ENCODE data around the gene METTL8. TPM values are rescaled to one million over a fixed set of nuclear protein-coding genes. Genes with fewer than 3 reads are reported as not detected.

The METTL8 gene
- polyA plus RNA-seq, 3 donors, result 3.3 to 9.8 (median 6.9) TPM

DNA sequence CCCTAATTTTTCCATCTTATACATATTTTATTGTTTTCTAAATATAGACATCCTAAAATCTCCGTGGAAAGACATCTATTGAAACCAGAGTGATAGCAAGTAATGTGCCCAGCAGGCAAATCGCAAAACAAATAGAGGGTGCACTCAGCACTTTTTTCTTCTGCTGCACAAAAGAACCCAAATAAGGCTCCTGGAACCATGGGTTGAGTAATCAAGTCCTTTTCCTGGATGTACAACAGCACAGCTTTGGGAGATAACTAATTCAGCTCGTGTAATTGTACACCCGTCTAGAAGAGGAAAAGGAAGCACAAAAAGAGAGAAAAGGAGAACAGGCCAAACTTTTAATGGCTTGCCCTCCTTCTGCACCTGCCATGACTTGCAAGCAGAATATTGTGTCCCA is 146.2 kb downstream of the METTL8 start:
- Histone ChIP-seq H3K36me3 (replicated peaks in 1 of 2; ENCODE audit: control insufficient read depth in 1 of 2, insufficient read depth in 2 of 2, low read length in 2 of 2) (no peaks in the 10 kb centered on the region), H3K79me2 (ENCODE audit: insufficient read depth, low read length) (no peaks in the 10 kb centered on the region), H3K4me2 (replicated peaks; ENCODE audit: extremely low read depth, low read length, poor library complexity, severe bottlenecking) (no peak overlapping the region), H4K20me1 (ENCODE audit: insufficient read depth, low read length) (no peaks in the 10 kb centered on the region), H3K27me3 (ENCODE audit: control insufficient read depth in 2 of 2, insufficient read depth in 2 of 2, low read length in 2 of 2) (no peaks in the 10 kb centered on the region), H3K9me3 (replicated peaks in 1 of 2; ENCODE audit: control insufficient read depth in 1 of 2, insufficient read depth in 1 of 2, low read length in 2 of 2) (no peaks in the 10 kb centered on the region), H3K4me3 (replicated peaks in 1 of 3; ENCODE audit: low read depth in 2 of 3, low read length in 3 of 3) (no peak overlapping the region), H2AFZ (ENCODE audit: insufficient read depth, low read depth, low read length, poor library complexity, severe bottlenecking) (no peak overlapping the region), H3K4me1 (ENCODE audit: control insufficient read depth in 1 of 2, insufficient read depth in 2 of 2, low read length in 2 of 2) (no peaks in the 10 kb centered on the region), H3K9ac (ENCODE audit: insufficient read depth, low read length, poor library complexity, severe bottlenecking) (no peak overlapping the region), H3K27ac (ENCODE audit: low read depth in 1 of 2, low read length in 2 of 2) (no peak overlapping the region)
- Mint-ChIP-seq H3K27ac (no peak overlapping the region), H3K27me3 (ENCODE audit: low read depth in 3 of 3) (peaks cover 0 to 4% (median 0%) of the 10 kb centered on the region in 3 donors), H3K4me3 (no peak overlapping the region), H3K9me3 (no peaks in the 10 kb centered on the region), H3K36me3 (no peaks in the 10 kb centered on the region), H3K4me1 (peaks cover 5% of the 10 kb centered on the region)
- TF ChIP-seq, protein P1, sequence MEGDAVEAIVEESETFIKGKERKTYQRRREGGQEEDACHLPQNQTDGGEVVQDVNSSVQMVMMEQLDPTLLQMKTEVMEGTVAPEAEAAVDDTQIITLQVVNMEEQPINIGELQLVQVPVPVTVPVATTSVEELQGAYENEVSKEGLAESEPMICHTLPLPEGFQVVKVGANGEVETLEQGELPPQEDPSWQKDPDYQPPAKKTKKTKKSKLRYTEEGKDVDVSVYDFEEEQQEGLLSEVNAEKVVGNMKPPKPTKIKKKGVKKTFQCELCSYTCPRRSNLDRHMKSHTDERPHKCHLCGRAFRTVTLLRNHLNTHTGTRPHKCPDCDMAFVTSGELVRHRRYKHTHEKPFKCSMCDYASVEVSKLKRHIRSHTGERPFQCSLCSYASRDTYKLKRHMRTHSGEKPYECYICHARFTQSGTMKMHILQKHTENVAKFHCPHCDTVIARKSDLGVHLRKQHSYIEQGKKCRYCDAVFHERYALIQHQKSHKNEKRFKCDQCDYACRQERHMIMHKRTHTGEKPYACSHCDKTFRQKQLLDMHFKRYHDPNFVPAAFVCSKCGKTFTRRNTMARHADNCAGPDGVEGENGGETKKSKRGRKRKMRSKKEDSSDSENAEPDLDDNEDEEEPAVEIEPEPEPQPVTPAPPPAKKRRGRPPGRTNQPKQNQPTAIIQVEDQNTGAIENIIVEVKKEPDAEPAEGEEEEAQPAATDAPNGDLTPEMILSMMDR (IDR thresholded peaks at IDR 0.05), result no peak
- no peak for DNase-seq
- intact Hi-C loops (cut with micrococcal nuclease), result no loop called here
- 46% methylated on average over 4 of the region's 4 CpGs for WGBS (ENCODE audit: insufficient coverage)

DNA sequence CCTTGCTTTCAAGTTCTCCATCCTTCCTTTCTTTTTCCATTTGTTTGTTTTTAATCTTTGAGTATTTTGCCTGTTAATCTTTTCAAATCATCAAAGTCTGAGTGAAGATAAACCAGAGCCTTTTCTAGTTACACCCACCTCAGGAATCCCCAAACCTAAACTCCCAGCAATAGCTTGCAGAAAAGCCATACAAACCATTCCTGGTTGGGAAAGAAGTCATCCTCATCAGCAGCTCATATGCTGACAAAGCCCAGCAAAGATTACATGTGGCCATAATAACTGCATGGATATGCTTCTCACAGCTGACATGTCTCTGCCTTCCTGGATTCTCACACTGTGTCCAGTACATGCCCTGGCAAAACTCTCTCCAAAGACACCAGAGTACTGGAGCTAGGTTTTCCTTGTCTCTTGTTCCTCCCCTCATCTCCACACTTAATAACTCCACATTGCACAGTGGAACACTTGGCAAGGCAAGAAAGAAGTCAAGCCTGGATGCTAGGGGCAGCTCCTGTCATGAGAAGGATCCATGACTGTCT is 146.7 kb downstream of the METTL8 start:
- Histone ChIP-seq H3K4me1 (ENCODE audit: control insufficient read depth in 1 of 2, insufficient read depth in 2 of 2, low read length in 2 of 2) (no peaks in the 10 kb centered on the region), H3K27me3 (ENCODE audit: control insufficient read depth in 2 of 2, insufficient read depth in 2 of 2, low read length in 2 of 2) (no peaks in the 10 kb centered on the region), H3K36me3 (replicated peaks in 1 of 2; ENCODE audit: control insufficient read depth in 1 of 2, insufficient read depth in 2 of 2, low read length in 2 of 2) (no peaks in the 10 kb centered on the region), H4K20me1 (ENCODE audit: insufficient read depth, low read length) (no peaks in the 10 kb centered on the region), H3K79me2 (ENCODE audit: insufficient read depth, low read length) (no peaks in the 10 kb centered on the region), H3K4me3 (replicated peaks in 1 of 3; ENCODE audit: low read depth in 2 of 3, low read length in 3 of 3) (no peak overlapping the region), H3K27ac (ENCODE audit: low read depth in 1 of 2, low read length in 2 of 2) (no peak overlapping the region), H3K4me2 (replicated peaks; ENCODE audit: extremely low read depth, low read length, poor library complexity, severe bottlenecking) (no peak overlapping the region), H2AFZ (ENCODE audit: insufficient read depth, low read depth, low read length, poor library complexity, severe bottlenecking) (no peak overlapping the region), H3K9ac (ENCODE audit: insufficient read depth, low read length, poor library complexity, severe bottlenecking) (no peak overlapping the region), H3K9me3 (replicated peaks in 1 of 2; ENCODE audit: control insufficient read depth in 1 of 2, insufficient read depth in 1 of 2, low read length in 2 of 2) (no peaks in the 10 kb centered on the region)
- intact Hi-C loops (cut with micrococcal nuclease), result no loop called here
- Mint-ChIP-seq H3K4me3 (no peak overlapping the region), H3K4me1 (peaks cover 5% of the 10 kb centered on the region), H3K36me3 (no peaks in the 10 kb centered on the region), H3K27ac (no peak overlapping the region), H3K27me3 (ENCODE audit: low read depth in 3 of 3) (peaks cover 0 to 4% (median 0%) of the 10 kb centered on the region in 3 donors), H3K9me3 (no peaks in the 10 kb centered on the region)
- TF ChIP-seq, protein P1 (IDR thresholded peaks at IDR 0.05), result no peak
- DNase-seq, result no peak

Data from CD14-positive monocyte (primary cell).